Measurements from ENCODE around the gene MAPK11. TPM values are rescaled to one million over a fixed set of nuclear protein-coding genes. Genes with fewer than 3 reads are reported as not detected.

The MAPK11 gene
- total and polyA plus RNA-seq, 2 donors from 2014 or later: 11.4 to 18.3 TPM

- no peak overlapping the region for H3K4me3 ChIP-seq (ENCODE audit: low read length in 3 of 3)
- H3K27ac ChIP-seq (ENCODE audit: low read depth in 2 of 2, low read length in 2 of 2): no peak overlapping the region
- DNase-seq (no peak), FAIRE-seq (no peak)
- H3K4me1 ChIP-seq (ENCODE audit: control insufficient read depth in 2 of 3, insufficient read depth in 2 of 3, low read depth in 1 of 3, low read length in 3 of 3): peaks cover 0 to 5% (median 3%) of the 10 kb centered on the region in 3 donors
- TF ChIP-seq CTCF (IDR thresholded peaks at IDR 0.05; ENCODE audit: borderline replicate concordance, extremely low read depth, insufficient read depth): no peak
- peaks cover 0 to 58% (median 19%) of the 10 kb centered on the region in 3 donors for H3K36me3 ChIP-seq (ENCODE audit: control insufficient read depth in 2 of 3, insufficient read depth in 3 of 3, low read length in 3 of 3)
- intact Hi-C loops (cut with DNase I): no loop called here
- no peak overlapping the region for H3K9ac ChIP-seq (ENCODE audit: low read length in 3 of 3)
- no peaks in the 10 kb centered on the region for H3K9me3 ChIP-seq (ENCODE audit: control insufficient read depth in 2 of 3, insufficient read depth in 1 of 3, low read length in 3 of 3)
- H3K27me3 ChIP-seq (ENCODE audit: control insufficient read depth, insufficient read depth, low read length): no peaks in the 10 kb centered on the region
Measured at GRCh38 chr22:50280022-50280707, 10.0 kb upstream of the MAPK11 start.

- Histone ChIP-seq H3K4me1 (ENCODE audit: control insufficient read depth in 2 of 3, insufficient read depth in 2 of 3, low read depth in 1 of 3, low read length in 3 of 3) (peaks cover 0 to 5% (median 3%) of the 10 kb centered on the region in 3 donors), H3K27ac (ENCODE audit: low read depth in 2 of 2, low read length in 2 of 2) (no peak overlapping the region), H3K4me3 (ENCODE audit: low read length in 3 of 3) (no peak overlapping the region), H3K9ac (ENCODE audit: low read length in 3 of 3) (no peak overlapping the region), H3K36me3 (ENCODE audit: control insufficient read depth in 2 of 3, insufficient read depth in 3 of 3, low read length in 3 of 3) (peaks cover 0 to 61% (median 19%) of the 10 kb centered on the region in 3 donors), H3K27me3 (ENCODE audit: control insufficient read depth, insufficient read depth, low read length) (no peaks in the 10 kb centered on the region), H3K9me3 (ENCODE audit: control insufficient read depth in 2 of 3, insufficient read depth in 1 of 3, low read length in 3 of 3) (no peaks in the 10 kb centered on the region)
- no peak for DNase-seq
- TF ChIP-seq CTCF (IDR thresholded peaks at IDR 0.05; ENCODE audit: borderline replicate concordance, extremely low read depth, insufficient read depth): no peak
- FAIRE-seq: no peak
- intact Hi-C loops (cut with DNase I): no loop called here
Measured at GRCh38 chr22:50278956-50279619, 8.9 kb upstream of the MAPK11 start.

- FAIRE-seq (no peak), DNase-seq (no peak)
- H3K27me3 ChIP-seq (ENCODE audit: control insufficient read depth, insufficient read depth, low read length): no peaks in the 10 kb centered on the region
- TF ChIP-seq CTCF (IDR thresholded peaks at IDR 0.05; ENCODE audit: borderline replicate concordance, extremely low read depth, insufficient read depth): no peak
- no peak overlapping the region for H3K4me3 ChIP-seq (ENCODE audit: low read length in 3 of 3)
- intact Hi-C loops (cut with DNase I): no loop called here
- H3K9me3 ChIP-seq (ENCODE audit: control insufficient read depth in 2 of 3, insufficient read depth in 1 of 3, low read length in 3 of 3): no peaks in the 10 kb centered on the region
- no peak overlapping the region for H3K27ac ChIP-seq (ENCODE audit: low read depth in 2 of 2, low read length in 2 of 2)
- peaks cover 0 to 61% (median 19%) of the 10 kb centered on the region in 3 donors for H3K36me3 ChIP-seq (ENCODE audit: control insufficient read depth in 2 of 3, insufficient read depth in 3 of 3, low read length in 3 of 3)
- H3K4me1 ChIP-seq (ENCODE audit: control insufficient read depth in 2 of 3, insufficient read depth in 2 of 3, low read depth in 1 of 3, low read length in 3 of 3): peaks cover 0 to 5% (median 3%) of the 10 kb centered on the region in 3 donors
- H3K9ac ChIP-seq (ENCODE audit: low read length in 3 of 3): no peak overlapping the region
Measured at GRCh38 chr22:50278461-50278860, 8.3 kb upstream of the MAPK11 start.

All from kidney (tissue), 14 donors.